A673 (cell line): ENCODE results near the gene APOBEC4. TPM values are rescaled to one million over a fixed set of nuclear protein-coding genes. Genes with fewer than 3 reads are reported as not detected.

Experiments
- BruUV-seq: library from RNA; stranded (reverse); fragments of 400-500 nt; replicated peaks from 2 replicates; lab custom pipeline; 2021; lab: Mats Ljungman, UMichigan
- CTCF ChIA-PET: fragments of 300-600 bp; sonication (Branson Sonifier 250); formaldehyde crosslinking; loops from one replicate; lab custom pipeline; 2022; ENCODE audit warnings: antibody characterized with exemption; lab: Charles Lee
- POLR2A ChIA-PET: fragments of 300-600 bp; sonication (Branson Sonifier 250); formaldehyde crosslinking; loops from one replicate; lab custom pipeline; 2022; ENCODE audit warnings: antibody characterized with exemption; ENCODE audit not compliant: low non-redundant PET; lab: Charles Lee
- DNase-seq: peaks from one replicate; pipeline ENCODE4 v3.0.0-alpha.2; 2015; ENCODE audit warnings: low spot score
- H3K27ac ChIP-seq: fragments of 200-600 bp; sonication (generic); 2 replicates; pipeline ENCODE4 v1.5.1; 2016; ENCODE audit warnings: mixed run types, low read depth, mild to moderate bottlenecking, mixed read lengths, antibody characterized with exemption, low read length; ENCODE audit not compliant: poor library complexity, severe bottlenecking
- H3K27me3 ChIP-seq: fragments of 200-600 bp; sonication (generic); replicated peaks from 2 replicates; pipeline ENCODE4 v1.6.1; 2017; ENCODE audit warnings: mixed run types, low read depth, mild to moderate bottlenecking, mixed read lengths, antibody characterized with exemption, low read length; ENCODE audit not compliant: insufficient read depth, poor library complexity
- H3K36me3 ChIP-seq: fragments of 200-600 bp; sonication (generic); 2 replicates; pipeline ENCODE4 v1.6.1; 2016; ENCODE audit warnings: mixed run types, mild to moderate bottlenecking, mixed read lengths, antibody characterized with exemption, low read length; ENCODE audit not compliant: insufficient read depth, poor library complexity, severe bottlenecking
- H3K4me1 ChIP-seq: fragments of 200-600 bp; sonication (generic); 2 replicates; pipeline ENCODE4 v1.6.1; 2017; ENCODE audit warnings: mixed run types, mild to moderate bottlenecking, mixed read lengths, antibody characterized with exemption, low read length; ENCODE audit not compliant: insufficient read depth, poor library complexity, severe bottlenecking
- H3K4me3 ChIP-seq: fragments of 200-600 bp; sonication (generic); 2 replicates; pipeline ENCODE4 v1.5.1; 2016; ENCODE audit warnings: low read depth, mixed run types, mild to moderate bottlenecking, mixed read lengths, low read length; ENCODE audit not compliant: poor library complexity, severe bottlenecking
- H3K9me3 ChIP-seq: fragments of 200-600 bp; sonication (generic); 2 replicates; pipeline ENCODE4 v1.6.1; 2016; ENCODE audit warnings: mixed run types, low read depth, mild to moderate bottlenecking, mixed read lengths, antibody characterized with exemption, low read length; ENCODE audit not compliant: poor library complexity, severe bottlenecking
- CTCF ChIP-seq: fragments of 300-800, 200-600 bp; sonication (generic); conservative IDR thresholded peaks from 2 replicates; pipeline ENCODE4 v1.5.1; 2017; ENCODE audit warnings: low read depth, mild to moderate bottlenecking, antibody characterized with exemption, low read length, moderate library complexity, mixed read lengths
- EZH2 ChIP-seq: fragments of 200-600 bp; sonication (generic); IDR thresholded peaks from 2 replicates; pipeline ENCODE4 v1.6.1; 2017; ENCODE audit warnings: borderline replicate concordance, low read depth, mild to moderate bottlenecking, mixed read lengths, antibody characterized with exemption, low read length; ENCODE audit not compliant: poor library complexity, severe bottlenecking
- intact Hi-C: fragments of 100-400 bp; cut with micrococcal nuclease; formaldehyde crosslinking; loops from one replicate; pipeline ENCODE4 v1.10.0; 2022; ENCODE audit not compliant: unreplicated experiment
- total RNA-seq: library from RNA; stranded (reverse); gene quantifications from 2 replicates; pipeline ENCODE4 v1.2.3, GENCODE V29; 2021

Gene APOBEC4
- total RNA-seq, 1 experiment from 2014 or later, result not detected

- Histone ChIP-seq H3K4me3 (peak overlapping the region; percentile 76), H3K4me1 (peaks cover 28% of the 10 kb centered on the region), H3K36me3 (peaks cover 20% of the 10 kb centered on the region), H3K27me3 (no peaks in the 10 kb centered on the region), H3K9me3 (no peaks in the 10 kb centered on the region), H3K27ac (peak overlapping the region; percentile 88)
- BruUV-seq, result no TSS peak
- CTCF ChIA-PET, result interaction anchor here (0.8 kb wide), 1 partner anchor 50 kb away, joined by 4 read pairs; no protein-coding TSS in a partner anchor
- POLR2A ChIA-PET, result interaction anchor here (0.8 kb wide), 1 partner anchor 104 kb away, joined by 5 read pairs; no protein-coding TSS in a partner anchor
- TF ChIP-seq EZH2 (no peak), CTCF (no peak)
- no peak for DNase-seq
- intact Hi-C loops, result loop anchor here (5.0 kb wide), 1 partner anchor 402 kb away; the partner anchor contains the start of gene COLGALT2
These were observed 18.0 kb downstream of the APOBEC4 start for GRCh38 chr1:183635099-183635605.

GRCh38 chr1:183634429-183635065 lies 18.6 kb downstream of the APOBEC4 start:
- Histone ChIP-seq H3K27ac (peak overlapping the region; percentile 88), H3K27me3 (no peaks in the 10 kb centered on the region), H3K9me3 (no peaks in the 10 kb centered on the region), H3K36me3 (peaks cover 26% of the 10 kb centered on the region), H3K4me3 (peak overlapping the region; percentile 76), H3K4me1 (peaks cover 28% of the 10 kb centered on the region)
- intact Hi-C loops, result loop anchor here (5.0 kb wide), 1 partner anchor 403 kb away; the partner anchor contains the start of gene COLGALT2
- TF ChIP-seq EZH2, result no peak
- TF ChIP-seq CTCF, result no peak
- BruUV-seq, result TSS peak; percentile 62
- DNase-seq, result no peak
- CTCF ChIA-PET, result interaction anchor here (0.9 to 2.1 kb wide), 2 partner anchors 282 to 286 kb away, joined by 3 to 16 read pairs; no protein-coding TSS in a partner anchor
- POLR2A ChIA-PET, result interaction anchor here (0.8 kb wide), 1 partner anchor 104 kb away, joined by 5 read pairs; no protein-coding TSS in a partner anchor

- intact Hi-C loops, result no loop called here
- BruUV-seq, result no TSS peak
- TF ChIP-seq EZH2, result no peak
- TF ChIP-seq CTCF, result peak; percentile 67
These were observed 19.3 kb downstream of the APOBEC4 start for GRCh38 chr1:183633676-183634343.

More at GRCh38 chr1:183633676-183634343, 19.3 kb downstream of the APOBEC4 start:
- ChIA-PET CTCF (interaction anchor here (0.5 to 2.1 kb wide), 6 partner anchors 24 to 405 kb away, joined by 3 to 16 read pairs (median 4); no protein-coding TSS in a partner anchor), POLR2A (interaction anchor here (0.8 kb wide), 1 partner anchor 105 kb away, joined by 5 read pairs; no protein-coding TSS in a partner anchor)
- Histone ChIP-seq H3K4me3 (peak overlapping the region; percentile 76), H3K27ac (peak overlapping the region; percentile 88), H3K4me1 (peaks cover 28% of the 10 kb centered on the region), H3K9me3 (no peaks in the 10 kb centered on the region), H3K36me3 (peaks cover 33% of the 10 kb centered on the region), H3K27me3 (no peaks in the 10 kb centered on the region)
- DNase-seq, result peak; percentile 85
